Pancreas (tissue), 10 donors: Measurements from ENCODE around the gene RND3. TPM values are rescaled to one million over a fixed set of nuclear protein-coding genes. Genes with fewer than 3 reads are reported as not detected.

ENCODE experiments used
- ATAC-seq, 4 donors: fragments of 200-7000 bp; cut with Tn5 transposase; one replicate each; pipeline versions ENCODE4 v1.8.0 to v1.9.1; 2020; ENCODE audit warnings: mild to moderate bottlenecking in 4 of 4, moderate library complexity in 4 of 4
- DNase-seq, 6 donors: peaks; one replicate each; pipeline ENCODE4 v3.0.0-alpha.2; 2020
- FAIRE-seq: peaks from 2 replicates; lab custom pipeline; 2012; peaks lifted over from hg19 to GRCh38; lab: Jason Lieb, UNC
- H3K27ac ChIP-seq, 4 donors: fragments of 200-600 bp; sonication (generic); 1 replicate in 3 of 4; 2 replicates in 1 of 4; pipeline versions ENCODE4 v1.5.0 to v1.8.0; 2020
- H3K27me3 ChIP-seq, 4 donors: fragments of 200-600 bp; one replicate each; pipeline ENCODE4 v1.8.0; 2021
- H3K36me3 ChIP-seq, 3 donors: fragments of 200-600 bp; sonication (generic) in 1 of 3; one replicate each; pipeline versions ENCODE4 v1.5.0 to v1.8.0; 2020 to 2021
- H3K4me1 ChIP-seq, 3 donors: fragments of 200-600 bp; one replicate each; pipeline ENCODE4 v1.8.0; 2021
- H3K4me3 ChIP-seq, 4 donors: fragments of 200-600 bp; sonication (generic) in 2 of 4; one replicate each; pipeline versions ENCODE4 v1.5.0 to v1.8.0; 2020 to 2021
- H3K9me3 ChIP-seq, 4 donors: fragments of 200-600 bp; one replicate each; pipeline ENCODE4 v1.8.0; 2021
- CTCF ChIP-seq, 4 donors: fragments of 200-600 bp; sonication (generic) in 3 of 4; IDR thresholded peaks; one replicate each; pipeline versions ENCODE4 v1.5.0 to v1.8.0; 2021; ENCODE audit warnings: antibody characterized with exemption in 4 of 4
- WGBS, 2 donors: extraction: QIAGEN DNeasy Blood & Tissue Kit; methylation state at CpG; one replicate each; pipeline ENCODE4 v1.1.7; 2013; 5-methylcytosine and 5-hydroxymethylcytosine counted together
- intact Hi-C, 3 donors: fragments of 100-400 bp; cut with DNase I; formaldehyde crosslinking; loops; one replicate each; pipeline versions ENCODE4 v1.11.1 to v1.14.2; 2022
- polyA plus RNA-seq, 2 donors: library from polyadenylated mRNA; stranded (reverse); fragments of 200-250 nt; gene quantifications; one replicate each; pipeline ENCODE4 v1.2.3, GENCODE V29; 2013
- total RNA-seq, 6 donors: library from RNA; stranded (reverse); fragmentation: NEBNext Ultra II Directional in 4 of 6; extraction: Animal tissue kit (Norgen Biotek cat#: 25700) in 4 of 6; gene quantifications; one replicate each; pipeline versions ENCODE4 v1.2.1 to v1.2.4, GENCODE V29; 2021 to 2023
- donor health status: healthy with polysubstance abuse.
- donor health status: DM: no; HTN: no; CAD: no; lungs with moderate emphysema.
- donor health status: DM: no; HTN: no; CAD: no.
- donor health status: control.
- donor health status: control.
- donor health status: Bipolar disorder and iron deficiency.
- donor health status: DM: yes; HTN: yes; CAD: no.
- donor health status: DM: no; HTN: no; CAD: no.
- donor health status: DM: no; HTN: no; CAD: no.
- donor health status: DM: yes; HTN: yes; CAD: no.

RND3 gene
- total and polyA plus RNA-seq, 8 donors, result 3.9 to 9.8 (median 4.7) TPM

- Histone ChIP-seq H3K36me3 (no peaks in the 10 kb centered on the region), H3K9me3 (no peaks in the 10 kb centered on the region), H3K27ac (peak overlapping the region in 1 of 4 donors; percentile 69), H3K4me3 (no peak overlapping the region), H3K4me1 (peaks cover 4 to 20% (median 8%) of the 10 kb centered on the region in 3 donors), H3K27me3 (no peaks in the 10 kb centered on the region)
- TF ChIP-seq CTCF (IDR thresholded peaks at IDR 0.05), result no peak
- FAIRE-seq, result no peak
- WGBS, 2 donors, result 51 to 59% methylated on average over 6 of the region's 6 CpGs
- no peak for DNase-seq
- intact Hi-C loops, result no loop called here
- no peak for ATAC-seq
These were observed 9.1 kb downstream of the RND3 start for GRCh38 chr2:150478200-150478974.

DNA sequence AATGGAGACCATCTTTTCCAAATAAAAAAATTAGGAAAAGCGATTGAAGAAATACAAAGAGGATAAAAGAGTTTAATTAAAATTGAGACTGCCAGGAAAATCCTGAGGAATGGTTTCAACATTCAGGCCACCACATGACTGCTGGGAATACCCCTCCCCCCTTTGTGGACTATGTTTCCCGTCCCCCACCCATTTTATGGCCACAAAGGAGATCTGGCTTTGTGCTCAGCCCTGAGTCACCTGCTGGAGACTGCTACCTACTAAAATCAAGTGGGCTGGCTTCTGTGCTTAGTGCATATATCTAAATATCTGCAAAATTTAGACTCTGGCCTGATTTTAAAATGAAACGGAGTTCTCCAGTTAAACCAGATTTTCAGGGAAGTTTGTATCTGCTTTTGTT lies 10.1 kb downstream of the RND3 start:
- H3K9me3 ChIP-seq, result no peaks in the 10 kb centered on the region
- WGBS, 2 donors, result 60 to 71% methylated on average over 3 of the region's 3 CpGs
- peak; percentile 45 to 78 (median 63) for ATAC-seq
- H3K27ac ChIP-seq, result peak overlapping the region in 3 of 4 donors; percentile 12 to 69 (median 48)
- H3K4me3 ChIP-seq, result no peak overlapping the region
- H3K27me3 ChIP-seq, result no peaks in the 10 kb centered on the region
- no peak for DNase-seq
- FAIRE-seq, result no peak
- no peak for TF ChIP-seq CTCF (IDR thresholded peaks at IDR 0.05)
- intact Hi-C loops, result no loop called here
- no peaks in the 10 kb centered on the region for H3K36me3 ChIP-seq
- H3K4me1 ChIP-seq, result peaks cover 4 to 20% (median 8%) of the 10 kb centered on the region in 3 donors

DNA sequence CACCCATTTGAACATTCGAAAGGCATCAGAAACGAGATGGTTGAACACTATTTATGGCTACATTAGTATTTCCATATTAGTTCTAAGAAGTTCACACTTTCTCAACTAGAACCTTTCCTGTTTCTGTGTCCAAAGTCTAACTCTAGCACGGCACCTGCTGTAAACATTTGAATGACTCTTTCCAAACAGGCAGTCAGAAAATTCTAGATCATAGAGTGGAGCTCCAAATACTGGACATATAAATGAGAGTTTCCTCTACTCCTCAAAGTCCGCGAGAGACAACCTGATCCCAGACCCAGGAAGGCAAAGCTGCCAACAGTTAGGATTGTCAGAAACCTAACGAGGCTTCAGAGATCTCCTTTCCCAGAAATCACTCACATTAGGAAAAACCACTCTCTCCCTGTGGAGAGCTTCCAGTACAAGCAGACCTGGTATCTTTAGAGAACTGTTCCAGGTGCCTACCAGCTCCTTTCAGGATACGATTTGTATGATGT lies 10.6 kb downstream of the RND3 start:
- Histone ChIP-seq H3K36me3 (no peaks in the 10 kb centered on the region), H3K27ac (peak overlapping the region in 3 of 4 donors; percentile 12 to 69 (median 48)), H3K27me3 (no peaks in the 10 kb centered on the region), H3K9me3 (no peaks in the 10 kb centered on the region), H3K4me1 (peaks cover 4 to 20% (median 8%) of the 10 kb centered on the region in 3 donors), H3K4me3 (no peak overlapping the region)
- TF ChIP-seq CTCF (IDR thresholded peaks at IDR 0.05), result no peak
- FAIRE-seq (no peak), ATAC-seq (peak; percentile 68 to 81 (median 76)), DNase-seq (no peak)
- intact Hi-C loops, result no loop called here
- 41 to 45% methylated on average over 7 of the region's 7 CpGs for WGBS, 2 donors

- H3K27me3 ChIP-seq, result no peaks in the 10 kb centered on the region
- H3K4me1 ChIP-seq, result peaks cover 4 to 20% (median 8%) of the 10 kb centered on the region in 3 donors
- no peak for TF ChIP-seq CTCF (IDR thresholded peaks at IDR 0.05)
- no peak for DNase-seq
- no peaks in the 10 kb centered on the region for H3K9me3 ChIP-seq
- peak in 1 of 4 donors; percentile 13 for ATAC-seq
- peak overlapping the region in 2 of 4 donors; percentile 12 to 69 for H3K27ac ChIP-seq
- peaks cover 0 to 4% (median 0%) of the 10 kb centered on the region in 3 donors for H3K36me3 ChIP-seq
- FAIRE-seq, result no peak
- WGBS, 2 donors, result 46 to 54% methylated on average over 4 of the region's 4 CpGs
- no peak overlapping the region for H3K4me3 ChIP-seq
- intact Hi-C loops, result no loop called here
These were observed 11.2 kb downstream of the RND3 start for GRCh38 chr2:150476286-150476685.
